Activated CD4-positive, alpha-beta T cell treated with anti-CD3 and anti-CD28 coated beads for 36 hours (primary cell): ENCODE measurements around the gene DESI1. TPM values are rescaled to one million over a fixed set of nuclear protein-coding genes. Genes with fewer than 3 reads are reported as not detected.

Experiments used
- ATAC-seq: fragments of 200-7000 bp; cut with Tn5 transposase; one replicate; pipeline ENCODE4 v1.10.0; 2021; ENCODE audit warnings: mild to moderate bottlenecking, moderate library complexity
- CTCF ChIA-PET: fragments of 350-600 bp; sonication (Branson Sonifier 250); formaldehyde crosslinking; loops from one replicate; lab custom pipeline; 2021; ENCODE audit warnings: antibody characterized with exemption; lab: Charles Lee
- POLR2A ChIA-PET: fragments of 350-600 bp; sonication (Branson Sonifier 250); formaldehyde crosslinking; loops from one replicate; lab custom pipeline; 2021; ENCODE audit warnings: antibody characterized with exemption, inconsistent platforms; lab: Charles Lee
- DNase-seq: peaks from one replicate; pipeline ENCODE4 v3.0.0-alpha.2; 2020
- H3K27ac Mint-ChIP-seq: one replicate; pipeline ENCODE4 v1.8.0; 2021; ENCODE audit warnings: mixed read lengths
- H3K27me3 Mint-ChIP-seq: one replicate; pipeline ENCODE4 v1.8.0; 2021; ENCODE audit warnings: mixed read lengths
- H3K36me3 Mint-ChIP-seq: one replicate; pipeline ENCODE4 v1.8.0; 2021; ENCODE audit warnings: low read depth, mixed read lengths
- H3K4me1 Mint-ChIP-seq: one replicate; pipeline ENCODE4 v1.8.0; 2021; ENCODE audit warnings: mixed read lengths
- H3K4me3 Mint-ChIP-seq: one replicate; pipeline ENCODE4 v1.8.0; 2021; ENCODE audit warnings: mild to moderate bottlenecking, moderate library complexity, mixed read lengths
- H3K9me3 Mint-ChIP-seq: one replicate; pipeline ENCODE4 v1.8.0; 2021; ENCODE audit warnings: low read depth, mixed read lengths
- intact Hi-C, 2 experiments: fragments of 100-400 bp; cut with DNase I in 1 of 2; cut with micrococcal nuclease in 1 of 2; formaldehyde crosslinking; loops; one replicate each; pipeline versions ENCODE4 v1.14.2 to v1.15.1; 2022 to 2024; cut with DNase I, micrococcal nuclease
- total RNA-seq, 2 experiments: library from RNA; stranded (reverse); gene quantifications; one replicate each; pipeline ENCODE4 v1.2.3, GENCODE V29; 2021

The DESI1 gene
- total RNA-seq, 2 experiments from 2014 or later, result 56.6 to 98.1 TPM

GRCh38 chr22:41657709-41658108 is 36.9 kb upstream of the DESI1 start:
- CTCF ChIA-PET, result interaction anchor here (0.9 to 1.7 kb wide), 2 partner anchors 8 to 9 kb away, joined by 4 to 9 read pairs; no protein-coding TSS in a partner anchor
- intact Hi-C loops, result no loop called here
- no peaks in the 10 kb centered on the region for H3K9me3 Mint-ChIP-seq
- no peak for DNase-seq
- POLR2A ChIA-PET, result interaction anchor here (0.6 kb wide), 1 partner anchor 455 kb away, joined by 5 read pairs; no protein-coding TSS in a partner anchor
- no peak overlapping the region for H3K27ac Mint-ChIP-seq
- no peak for ATAC-seq
- no peak overlapping the region for H3K4me3 Mint-ChIP-seq
- H3K4me1 Mint-ChIP-seq, result no peaks in the 10 kb centered on the region
- no peaks in the 10 kb centered on the region for H3K27me3 Mint-ChIP-seq
- H3K36me3 Mint-ChIP-seq, result peaks cover 60% of the 10 kb centered on the region

GRCh38 chr22:41656556-41656955 is 35.7 kb upstream of the DESI1 start:
- no peak for ATAC-seq
- H3K9me3 Mint-ChIP-seq, result no peaks in the 10 kb centered on the region
- H3K4me1 Mint-ChIP-seq, result no peaks in the 10 kb centered on the region
- DNase-seq, result no peak
- intact Hi-C loops, result no loop called here
- CTCF ChIA-PET, result interaction anchor here (0.7 to 1.7 kb wide), 2 partner anchors 11 to 116 kb away, joined by 3 to 5 read pairs; no protein-coding TSS in a partner anchor
- peak overlapping the region; percentile 37 for H3K27ac Mint-ChIP-seq
- no peaks in the 10 kb centered on the region for H3K27me3 Mint-ChIP-seq
- peaks cover 64% of the 10 kb centered on the region for H3K36me3 Mint-ChIP-seq
- POLR2A ChIA-PET, result no interaction called here
- H3K4me3 Mint-ChIP-seq, result no peak overlapping the region

- no peak for ATAC-seq
- Mint-ChIP-seq H3K27ac (no peak overlapping the region), H3K4me1 (no peaks in the 10 kb centered on the region), H3K4me3 (no peak overlapping the region), H3K9me3 (no peaks in the 10 kb centered on the region), H3K36me3 (peaks cover 62% of the 10 kb centered on the region), H3K27me3 (no peaks in the 10 kb centered on the region)
- ChIA-PET POLR2A (no interaction called here), CTCF (interaction anchor here (0.8 to 2.0 kb wide), 4 partner anchors 11 to 274 kb away, joined by 3 to 9 read pairs (median 4); no protein-coding TSS in a partner anchor)
- intact Hi-C loops, result no loop called here
- DNase-seq, result no peak
These were observed 33.5 kb upstream of the DESI1 start for GRCh38 chr22:41654322-41654721.

GRCh38 chr22:41650821-41651220 is 30.0 kb upstream of the DESI1 start:
- no peaks in the 10 kb centered on the region for H3K9me3 Mint-ChIP-seq
- peaks cover 13% of the 10 kb centered on the region for H3K4me1 Mint-ChIP-seq
- POLR2A ChIA-PET, result interaction anchor here (0.6 to 0.9 kb wide), 2 partner anchors 9 to 1294 kb away, joined by 4 read pairs; no protein-coding TSS in a partner anchor
- H3K27ac Mint-ChIP-seq, result no peak overlapping the region
- no peak for ATAC-seq
- H3K36me3 Mint-ChIP-seq, result peaks cover 57% of the 10 kb centered on the region
- no peak overlapping the region for H3K4me3 Mint-ChIP-seq
- CTCF ChIA-PET, result interaction anchor here (0.9 to 1.6 kb wide), 2 partner anchors 13 to 15 kb away, joined by 3 to 6 read pairs; no protein-coding TSS in a partner anchor
- intact Hi-C loops, result no loop called here
- H3K27me3 Mint-ChIP-seq, result no peaks in the 10 kb centered on the region
- no peak for DNase-seq

- Mint-ChIP-seq H3K4me3 (no peak overlapping the region), H3K27me3 (no peaks in the 10 kb centered on the region), H3K27ac (no peak overlapping the region), H3K36me3 (peaks cover 54% of the 10 kb centered on the region), H3K4me1 (peaks cover 13% of the 10 kb centered on the region), H3K9me3 (no peaks in the 10 kb centered on the region)
- DNase-seq, result no peak
- intact Hi-C loops, result no loop called here
- POLR2A ChIA-PET, result interaction anchor here (0.6 kb wide), 1 partner anchor 1295 kb away, joined by 4 read pairs; no protein-coding TSS in a partner anchor
- ATAC-seq, result no peak
- CTCF ChIA-PET, result interaction anchor here (1.6 kb wide), 1 partner anchor 8 kb away, joined by 4 read pairs; no protein-coding TSS in a partner anchor
These were observed 29.4 kb upstream of the DESI1 start for GRCh38 chr22:41650229-41650628.

GRCh38 chr22:41648432-41648831 is 27.6 kb upstream of the DESI1 start:
- H3K9me3 Mint-ChIP-seq, result no peaks in the 10 kb centered on the region
- ATAC-seq, result no peak
- no peak overlapping the region for H3K4me3 Mint-ChIP-seq
- DNase-seq, result no peak
- POLR2A ChIA-PET, result interaction anchor here (0.9 kb wide), 1 partner anchor 11 kb away, joined by 11 read pairs; no protein-coding TSS in a partner anchor
- peaks cover 43% of the 10 kb centered on the region for H3K36me3 Mint-ChIP-seq
- H3K27ac Mint-ChIP-seq, result peak overlapping the region; percentile 51
- CTCF ChIA-PET, result interaction anchor here (1.2 to 1.6 kb wide), 2 partner anchors 10 to 13 kb away, joined by 3 to 4 read pairs; no protein-coding TSS in a partner anchor
- peaks cover 13% of the 10 kb centered on the region for H3K4me1 Mint-ChIP-seq
- intact Hi-C loops, result no loop called here
- H3K27me3 Mint-ChIP-seq, result no peaks in the 10 kb centered on the region

- DNase-seq (no peak), ATAC-seq (no peak)
- Mint-ChIP-seq H3K9me3 (no peaks in the 10 kb centered on the region), H3K27ac (no peak overlapping the region), H3K4me1 (peaks cover 13% of the 10 kb centered on the region), H3K27me3 (no peaks in the 10 kb centered on the region), H3K36me3 (peaks cover 43% of the 10 kb centered on the region), H3K4me3 (no peak overlapping the region)
- ChIA-PET CTCF (interaction anchor here (1.2 kb wide), 1 partner anchor 12 kb away, joined by 3 read pairs; no protein-coding TSS in a partner anchor), POLR2A (no interaction called here)
- intact Hi-C loops, result no loop called here
These were observed 26.9 kb upstream of the DESI1 start for GRCh38 chr22:41647771-41648170.

- Mint-ChIP-seq H3K27ac (peak overlapping the region; percentile 15), H3K36me3 (peaks cover 45% of the 10 kb centered on the region), H3K9me3 (no peaks in the 10 kb centered on the region), H3K27me3 (no peaks in the 10 kb centered on the region), H3K4me1 (peaks cover 7% of the 10 kb centered on the region), H3K4me3 (no peak overlapping the region)
- DNase-seq (no peak), ATAC-seq (no peak)
- CTCF ChIA-PET, result no interaction called here
- POLR2A ChIA-PET, result no interaction called here
- intact Hi-C loops, result no loop called here
These were observed 21.7 kb upstream of the DESI1 start for GRCh38 chr22:41642331-41643110.

GRCh38 chr22:41641854-41642253 is 21.0 kb upstream of the DESI1 start:
- ChIA-PET POLR2A (no interaction called here), CTCF (no interaction called here)
- Mint-ChIP-seq H3K27ac (no peak overlapping the region), H3K4me1 (peaks cover 6% of the 10 kb centered on the region), H3K9me3 (no peaks in the 10 kb centered on the region), H3K27me3 (no peaks in the 10 kb centered on the region), H3K36me3 (peaks cover 50% of the 10 kb centered on the region), H3K4me3 (no peak overlapping the region)
- intact Hi-C loops, result no loop called here
- DNase-seq (no peak), ATAC-seq (no peak)

- Mint-ChIP-seq H3K36me3 (peaks cover 60% of the 10 kb centered on the region), H3K4me3 (no peak overlapping the region), H3K9me3 (no peaks in the 10 kb centered on the region)
These were observed 17.9 kb upstream of the DESI1 start for GRCh38 chr22:41638748-41639147.

GRCh38 chr22:41638124-41638523 is 17.3 kb upstream of the DESI1 start:
- Mint-ChIP-seq H3K36me3 (peaks cover 65% of the 10 kb centered on the region), H3K4me3 (no peak overlapping the region), H3K27me3 (no peaks in the 10 kb centered on the region), H3K4me1 (peaks cover 6% of the 10 kb centered on the region), H3K9me3 (no peaks in the 10 kb centered on the region), H3K27ac (no peak overlapping the region)
- no peak for DNase-seq
- intact Hi-C loops, result no loop called here
- no peak for ATAC-seq
- CTCF ChIA-PET, result interaction anchor here (0.9 to 1.6 kb wide), 2 partner anchors 13 to 29 kb away, joined by 3 to 6 read pairs; no protein-coding TSS in a partner anchor
- POLR2A ChIA-PET, result no interaction called here

More at GRCh38 chr22:41638748-41639147, 17.9 kb upstream of the DESI1 start:
- Mint-ChIP-seq H3K27ac (peak overlapping the region; percentile 47), H3K4me1 (peaks cover 6% of the 10 kb centered on the region), H3K27me3 (no peaks in the 10 kb centered on the region)
- CTCF ChIA-PET, result interaction anchor here (0.9 kb wide), 1 partner anchor 13 kb away, joined by 3 read pairs; no protein-coding TSS in a partner anchor
- DNase-seq (no peak), ATAC-seq (no peak)
- POLR2A ChIA-PET, result no interaction called here
- intact Hi-C loops, result no loop called here
